Stimulated activated CD4-positive, alpha-beta T cell treated with anti-CD3 and anti-CD28 coated beads, TNF-alpha, amount 100 ng/mL, for 1 hour (primary cell): ENCODE results near the gene RNU1-4.
"Not testable (repeated sequence)": the region's sequence is repeated elsewhere in the genome, so short reads cannot be mapped to it uniquely, and the experiment has no call there.

Source experiments
- DNase-seq, 3 donors: peaks; one replicate each; pipeline ENCODE4 v3.0.0-alpha.2; 2020; ENCODE audit warnings: low read depth in 3 of 3, low spot score in 1 of 3

The RNU1-4 gene

DNA sequence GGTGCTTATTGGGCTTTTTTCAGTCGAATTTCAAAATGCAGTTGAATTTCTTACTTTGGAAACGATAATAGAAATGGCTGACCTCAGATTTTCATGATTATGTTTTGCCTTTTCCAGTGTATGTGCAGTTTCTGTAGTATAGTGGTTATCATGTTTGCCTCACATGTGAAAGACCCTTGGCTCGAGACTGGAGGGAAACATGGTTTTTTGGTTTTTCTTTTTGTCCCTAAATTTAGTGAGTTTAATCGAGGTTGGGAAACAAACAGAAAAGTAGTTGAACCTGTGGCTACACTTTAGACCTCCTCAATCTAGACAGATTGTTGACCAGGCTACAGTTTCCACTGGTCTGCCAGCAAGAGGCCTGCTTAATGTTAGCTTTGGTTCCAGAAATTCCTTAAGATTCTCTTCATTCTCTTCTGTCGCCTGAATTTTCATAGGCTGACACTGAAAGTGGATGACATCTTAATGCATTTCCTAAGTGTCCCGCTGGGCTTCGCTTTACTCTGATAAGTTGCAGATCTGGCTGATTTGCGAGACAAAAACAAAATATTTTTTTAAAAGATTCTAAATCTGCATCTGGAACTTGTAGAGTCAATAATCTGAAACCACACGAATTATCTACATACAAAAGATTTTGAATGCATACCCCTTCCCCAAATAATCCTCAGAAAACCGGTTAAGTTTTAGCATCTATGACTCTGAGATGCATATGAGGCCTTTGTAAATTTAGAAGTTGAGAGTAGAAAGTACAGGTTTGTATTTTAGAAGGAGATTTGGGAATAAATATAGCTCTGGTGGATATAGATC lies 14.7 kb upstream of the RNU1-4 start:
- DNase-seq: not testable (repeated sequence)

GRCh38 chr1:16727190-16728111 lies 12.9 kb upstream of the RNU1-4 start:
- no peak for DNase-seq

GRCh38 chr1:16728243-16728949 lies 11.9 kb upstream of the RNU1-4 start:
- DNase-seq: not testable (repeated sequence)

GRCh38 chr1:16732254-16732896 lies 7.9 kb upstream of the RNU1-4 start:
- not testable (repeated sequence) for DNase-seq

DNA sequence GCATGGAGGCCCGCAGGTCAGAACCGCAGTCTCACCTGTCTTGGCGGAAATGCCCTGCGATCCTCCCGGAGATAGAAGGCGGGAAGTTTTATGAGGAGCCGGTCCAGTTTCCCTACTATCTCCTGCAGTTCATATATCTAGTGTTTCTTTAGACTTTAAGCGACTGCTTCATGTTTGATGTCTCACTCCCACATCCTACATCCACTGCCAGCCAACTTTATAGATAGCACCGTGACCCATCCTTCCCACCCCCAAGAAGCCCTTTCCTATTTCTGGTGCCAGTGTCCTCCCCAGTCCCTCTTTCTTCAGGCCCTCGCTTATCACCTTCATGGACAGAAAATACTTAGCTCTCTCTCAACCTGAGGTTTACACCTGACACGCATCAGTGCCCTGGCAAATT lies 914 bp downstream of the RNU1-4 start:
- DNase-seq: not testable (repeated sequence)

DNA sequence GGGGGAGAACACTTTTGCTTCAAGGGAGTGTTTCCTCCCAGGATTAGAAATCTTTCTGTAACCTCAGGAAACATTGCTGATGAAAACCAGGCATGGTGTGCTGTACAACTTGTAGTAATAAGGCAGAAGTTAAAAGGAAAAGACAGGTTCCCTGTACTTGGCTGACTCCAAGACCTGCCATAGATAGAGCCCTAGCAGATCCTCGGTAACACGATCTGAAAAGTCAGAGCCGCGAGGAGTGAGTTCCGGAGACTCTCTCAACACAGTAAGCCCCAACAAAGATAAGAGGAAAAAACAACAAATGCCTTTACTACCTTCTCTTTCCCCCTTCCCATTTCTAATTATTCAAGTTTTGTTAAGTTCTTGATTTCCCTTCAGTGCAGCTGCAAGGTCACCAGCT lies 7.3 kb downstream of the RNU1-4 start:
- DNase-seq: not testable (repeated sequence)

DNA sequence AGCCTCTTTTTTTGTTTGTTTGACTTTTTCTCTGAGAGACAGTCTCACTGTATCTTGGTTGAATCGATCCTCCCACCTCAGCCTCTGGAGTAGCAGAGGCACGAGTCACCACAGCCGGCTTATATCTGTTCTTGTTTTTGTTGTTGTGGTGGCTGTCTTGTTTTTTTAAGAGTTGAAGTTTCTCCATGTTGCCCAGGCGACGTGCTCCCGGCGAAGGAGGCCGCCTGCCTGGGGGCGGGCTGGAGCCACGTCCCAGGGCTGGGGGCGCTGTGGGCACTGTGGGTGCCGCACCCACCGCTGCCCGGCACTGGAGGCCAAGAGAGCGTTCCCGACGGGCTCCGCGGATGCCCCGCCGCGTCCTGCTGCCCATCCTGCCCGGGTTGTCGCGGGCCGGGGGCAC lies 8.4 kb downstream of the RNU1-4 start:
- DNase-seq: not testable (repeated sequence)

- not testable (repeated sequence) for DNase-seq
Measured at GRCh38 chr1:16749910-16750888, 9.9 kb downstream of the RNU1-4 start.

GRCh38 chr1:16752770-16753169 lies 12.5 kb downstream of the RNU1-4 start:
- DNase-seq: not testable (repeated sequence)

DNA sequence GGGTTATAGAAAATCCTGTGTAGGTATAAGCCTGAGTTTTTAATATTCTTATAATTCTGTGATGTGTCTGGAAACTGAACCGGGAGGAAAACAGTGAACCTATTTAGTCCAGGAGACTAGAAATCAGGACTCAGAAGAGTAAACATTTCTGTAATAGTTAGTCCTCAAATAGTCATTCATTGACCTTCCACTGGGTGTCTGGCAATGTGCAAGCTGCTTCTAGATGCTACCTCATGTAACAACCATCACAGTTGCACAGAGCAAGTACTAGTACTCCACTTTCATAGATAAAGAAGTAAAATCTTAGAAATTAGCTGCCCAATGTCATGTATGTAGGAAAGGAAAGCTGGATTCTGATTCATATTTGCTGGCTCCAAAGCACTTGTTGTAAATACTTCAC lies 15.1 kb downstream of the RNU1-4 start:
- DNase-seq: not testable (repeated sequence)

DNA sequence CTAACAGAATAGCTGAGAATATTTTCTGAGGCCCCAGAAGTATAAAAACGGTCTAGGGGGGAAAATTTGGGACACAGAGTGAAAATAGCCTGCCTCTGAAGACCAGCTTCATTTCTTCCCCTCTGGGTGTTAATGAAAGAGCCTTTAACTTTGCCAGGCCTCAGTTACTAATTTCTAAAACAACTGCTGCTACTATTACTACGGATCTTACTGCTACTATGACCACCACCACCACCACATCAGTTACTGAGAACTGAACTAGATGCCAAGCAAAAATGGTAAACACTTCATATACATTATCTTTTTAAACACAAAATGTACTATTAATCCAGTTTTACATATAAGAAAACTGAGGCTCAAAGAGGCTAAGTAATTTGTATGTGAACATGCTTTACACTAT lies 15.6 kb downstream of the RNU1-4 start:
- DNase-seq: not testable (repeated sequence)

GRCh38 chr1:16757574-16757973 lies 17.3 kb downstream of the RNU1-4 start:
- DNase-seq: not testable (repeated sequence)

GRCh38 chr1:16758060-16758459 lies 17.7 kb downstream of the RNU1-4 start:
- DNase-seq: not testable (repeated sequence)

GRCh38 chr1:16759041-16759493 lies 18.8 kb downstream of the RNU1-4 start:
- DNase-seq: not testable (repeated sequence)

- not testable (repeated sequence) for DNase-seq
Measured at GRCh38 chr1:16759650-16760455, 19.5 kb downstream of the RNU1-4 start.

- DNase-seq: not testable (repeated sequence)
Measured at GRCh38 chr1:16760456-16760765, 20.1 kb downstream of the RNU1-4 start.

GRCh38 chr1:16760801-16761200 lies 20.5 kb downstream of the RNU1-4 start:
- not testable (repeated sequence) for DNase-seq

GRCh38 chr1:16764248-16764819 lies 24.0 kb downstream of the RNU1-4 start:
- DNase-seq: not testable (repeated sequence)
